Stimulated activated CD4-positive, alpha-beta T cell treated with anti-CD3 and anti-CD28 coated beads, Interleukin-2, amount 100 ng/mL, for 48 hours (primary cell): ENCODE measurements around the gene CLEC4C.
"Not testable (repeated sequence)": the region's sequence is repeated elsewhere in the genome, so short reads cannot be mapped to it uniquely, and the experiment has no call there.

Source experiments
- DNase-seq, 2 donors: peaks; one replicate each; pipeline ENCODE4 v3.0.0-alpha.2; 2020

The CLEC4C gene

GRCh38 chr12:7747246-7747645, at the start of gene CLEC4C:
Gene CLEC4C, minus strand, starts transcription at chr12:7747375. Its CDS starts 27 bp downstream, at chr12:7747348.
- DNase-seq: no peak

GRCh38 chr12:7793211-7793610, 46.0 kb upstream of the CLEC4C start:
- DNase-seq: no peak

- DNase-seq: not testable (repeated sequence)
These were observed 41.8 kb upstream of the CLEC4C start, which contains the start of gene NANOG for GRCh38 chr12:7788884-7789528. Gene NANOG, plus strand, starts transcription at chr12:7789402. Its CDS starts 213 bp downstream, at chr12:7789615.

GRCh38 chr12:7788294-7788660, 41.1 kb upstream of the CLEC4C start:
- DNase-seq: no peak

GRCh38 chr12:7787574-7788293, 40.6 kb upstream of the CLEC4C start:
- no peak for DNase-seq

- DNase-seq: no peak
These were observed 37.5 kb upstream of the CLEC4C start for GRCh38 chr12:7784701-7785100.

- not testable (repeated sequence) for DNase-seq
These were observed 36.3 kb upstream of the CLEC4C start for GRCh38 chr12:7783433-7783832.

GRCh38 chr12:7782055-7782454, 34.9 kb upstream of the CLEC4C start:
- no peak for DNase-seq

GRCh38 chr12:7781274-7781673, 34.1 kb upstream of the CLEC4C start:
- no peak for DNase-seq

- no peak for DNase-seq
These were observed 22.8 kb upstream of the CLEC4C start for GRCh38 chr12:7769999-7770398.

- DNase-seq: no peak
These were observed 11.6 kb upstream of the CLEC4C start for GRCh38 chr12:7758766-7759140.

GRCh38 chr12:7756993-7757392, 9.8 kb upstream of the CLEC4C start:
- no peak for DNase-seq

- not testable (repeated sequence) for DNase-seq
These were observed 8.5 kb upstream of the CLEC4C start for GRCh38 chr12:7755668-7756067.

- DNase-seq: not testable (repeated sequence)
These were observed 5.1 kb upstream of the CLEC4C start for GRCh38 chr12:7751941-7752922.

- DNase-seq: no peak
These were observed 4.2 kb upstream of the CLEC4C start for GRCh38 chr12:7751394-7751793.

- no peak for DNase-seq
These were observed 3.2 kb upstream of the CLEC4C start for GRCh38 chr12:7750350-7750749.

GRCh38 chr12:7749442-7749841, 2.3 kb upstream of the CLEC4C start:
- no peak for DNase-seq

- no peak for DNase-seq
These were observed 1.7 kb upstream of the CLEC4C start for GRCh38 chr12:7748852-7749251.

- no peak for DNase-seq
These were observed 14.2 kb downstream of the CLEC4C start for GRCh38 chr12:7732993-7733392.

GRCh38 chr12:7731486-7731885, 15.7 kb downstream of the CLEC4C start:
- DNase-seq: no peak

GRCh38 chr12:7730984-7731383, 16.2 kb downstream of the CLEC4C start:
- not testable (repeated sequence) for DNase-seq

- no peak for DNase-seq
These were observed 17.4 kb downstream of the CLEC4C start for GRCh38 chr12:7729746-7730145.

GRCh38 chr12:7723926-7724325, 23.2 kb downstream of the CLEC4C start:
- no peak for DNase-seq
